HCT116 (cell line): Measurements from ENCODE around the gene SP110. TPM values are rescaled to one million over a fixed set of nuclear protein-coding genes. Genes with fewer than 3 reads are reported as not detected.

Source experiments
- ATAC-seq: fragments of 200-7000 bp; cut with Tn5 transposase; 2 replicates; pipeline ENCODE4 v1.9.1; 2020; ENCODE audit warnings: mild to moderate bottlenecking, moderate library complexity
- BruUV-seq: library from RNA; stranded (reverse); fragments of 400-500 nt; replicated peaks from 2 replicates; lab custom pipeline; 2021; lab: Mats Ljungman, UMichigan
- CTCF ChIA-PET: fragments of 300-600 bp; sonication (Branson Sonifier 250); formaldehyde crosslinking; loops from one replicate; lab custom pipeline; 2021; ENCODE audit warnings: antibody characterized with exemption; lab: Charles Lee
- POLR2A ChIA-PET: fragments of 300-600, 350-600 bp; sonication (Branson Sonifier 250); formaldehyde crosslinking; loops from one replicate; lab custom pipeline; 2021; ENCODE audit warnings: antibody characterized with exemption; lab: Charles Lee
- RAD21 ChIA-PET, 2 experiments: fragments of 300-600 bp; sonication (Branson Sonifier 250); formaldehyde crosslinking; loops; one replicate each; lab custom pipeline; 2023; ENCODE audit warnings: low total read pairs in 2 of 2; ENCODE audit not compliant: uncharacterized antibody in 2 of 2, unreplicated experiment in 2 of 2, low non-redundant PET in 1 of 2; lab: Charles Lee
- DNase-seq: peaks from one replicate; pipeline ENCODE4 v3.0.0-alpha.2; 2010; ENCODE audit warnings: low read depth, low spot score
- H2AFZ ChIP-seq: fragments of 200-600 bp; shearing (Covaris generic), sonication (generic); 2 replicates; pipeline ENCODE4 v1.6.1; 2017; ENCODE audit warnings: low read depth, mixed run types, mixed read lengths, antibody characterized with exemption, low read length; ENCODE audit not compliant: poor library complexity, severe bottlenecking
- H3K27ac ChIP-seq: 2 replicates; pipeline ENCODE4 v1.5.1; 2012; ENCODE audit warnings: low read depth, low read length
- H3K27me3 ChIP-seq: fragments of 200-600 bp; sonication (generic); 2 replicates; pipeline ENCODE4 v1.6.1; 2016; ENCODE audit warnings: mixed run types, low read length, mixed read lengths; ENCODE audit not compliant: insufficient read depth
- H3K36me3 ChIP-seq, 2 experiments: fragments of 200-500 bp in 1 of 2; fragments of 200-600 bp in 1 of 2; sonication (Bioruptor generic) in 1 of 2; sonication (generic) in 1 of 2; 2 replicates each; pipeline versions ENCODE4 v1.5.1 to v1.6.1; 2014 to 2016; ENCODE audit warnings: low read length in 2 of 2, inconsistent platforms in 1 of 2, mixed read lengths in 1 of 2, mixed run types in 1 of 2; ENCODE audit not compliant: insufficient read depth in 2 of 2, control insufficient read depth in 1 of 2
- H3K4me1 ChIP-seq, 2 experiments: fragments of 200-600 bp in 1 of 2; sonication (generic) in 1 of 2; 2 replicates each; pipeline versions ENCODE4 v1.5.1 to v1.6.1; 2012 to 2017; ENCODE audit warnings: low read length in 2 of 2, inconsistent platforms in 1 of 2, mild to moderate bottlenecking in 1 of 2, mixed read lengths in 1 of 2, mixed run types in 1 of 2, moderate library complexity in 1 of 2; ENCODE audit not compliant: insufficient read depth in 2 of 2, control insufficient read depth in 1 of 2
- H3K4me2 ChIP-seq: fragments of 200-600 bp; sonication (generic); 2 replicates; pipeline ENCODE4 v1.6.1; 2017; ENCODE audit warnings: mixed run types, low read length, mixed read lengths
- H3K4me3 ChIP-seq, 2 experiments: fragments of 200-600 bp in 1 of 2; sonication (generic) in 1 of 2; replicated peaks in 1 of 2; 2 replicates each; pipeline ENCODE4 v1.5.1; 2011 to 2016; ENCODE audit warnings: low read length in 2 of 2, control low read depth in 1 of 2, low read depth in 1 of 2, mild to moderate bottlenecking in 1 of 2, mixed read lengths in 1 of 2, mixed run types in 1 of 2
- H3K79me2 ChIP-seq: fragments of 200-600 bp; sonication (generic); 2 replicates; pipeline ENCODE4 v1.6.1; 2017; ENCODE audit warnings: mild to moderate bottlenecking, mixed run types, low read length, moderate library complexity, mixed read lengths; ENCODE audit not compliant: insufficient read depth
- H3K9ac ChIP-seq: fragments of 200-600 bp; sonication (generic); 2 replicates; pipeline ENCODE4 v1.6.1; 2016; ENCODE audit warnings: low read length, mixed read lengths
- H3K9me2 ChIP-seq: fragments of 200-600 bp; sonication (generic), shearing (Covaris generic); 2 replicates; pipeline ENCODE4 v1.6.1; 2017; ENCODE audit warnings: mixed run types, mild to moderate bottlenecking, moderate library complexity; ENCODE audit not compliant: insufficient read depth
- H3K9me3 ChIP-seq, 2 experiments: fragments of 200-500 bp in 1 of 2; fragments of 200-600 bp in 1 of 2; sonication (Bioruptor generic) in 1 of 2; sonication (generic) in 1 of 2; 2 replicates each; pipeline ENCODE4 v1.6.1; 2014 to 2017; ENCODE audit warnings: low read length in 2 of 2, mixed read lengths in 2 of 2, inconsistent platforms in 1 of 2, low read depth in 1 of 2, mild to moderate bottlenecking in 1 of 2, mixed run types in 1 of 2, moderate library complexity in 1 of 2; ENCODE audit not compliant: control insufficient read depth in 1 of 2, insufficient read depth in 1 of 2
- H4K20me1 ChIP-seq: fragments of 200-600 bp; sonication (generic), shearing (Covaris generic); 2 replicates; pipeline ENCODE4 v1.6.1; 2017; ENCODE audit warnings: mixed run types, mild to moderate bottlenecking, moderate library complexity; ENCODE audit not compliant: insufficient read depth
- JUND ChIP-seq: IDR thresholded peaks from 2 replicates; pipeline ENCODE4 v1.6.1; 2012
- SRF ChIP-seq: IDR thresholded peaks from 2 replicates; pipeline ENCODE4 v1.6.1; 2012; ENCODE audit warnings: low read depth
- ZBTB33 ChIP-seq: IDR thresholded peaks from 2 replicates; pipeline ENCODE4 v1.6.1; 2011; ENCODE audit warnings: mild to moderate bottlenecking, low read length, moderate library complexity; ENCODE audit not compliant: insufficient replicate concordance; ENCODE audit errors: extremely low read depth
- intact Hi-C: fragments of 100-400 bp; cut with micrococcal nuclease; formaldehyde crosslinking; loops from 2 replicates; pipeline ENCODE4 v1.10.0; 2022
- total RNA-seq: library from RNA; stranded (reverse); gene quantifications from one replicate; pipeline ENCODE4 v1.2.1, GENCODE V29; 2021; ENCODE audit not compliant: unreplicated experiment

Gene SP110
- total RNA-seq, 1 experiment from 2014 or later: 8.5 TPM

- Histone ChIP-seq H3K27me3 (no peaks in the 10 kb centered on the region), H3K27ac (no peak overlapping the region), H3K4me3 (no peak overlapping the region), H4K20me1 (no peaks in the 10 kb centered on the region), H3K9ac (no peak overlapping the region), H3K9me3 (no peaks in the 10 kb centered on the region), H3K79me2 (no peaks in the 10 kb centered on the region), H3K9me2 (no peaks in the 10 kb centered on the region), H3K4me2 (no peak overlapping the region), H3K36me3 (no peaks in the 10 kb centered on the region), H3K4me1 (peaks cover 5 to 11% of the 10 kb centered on the region in 2 experiments; a peak in 3 of 4 replicates), H2AFZ (no peak overlapping the region)
- CTCF ChIA-PET: no interaction called here
- ATAC-seq (no peak), DNase-seq (no peak)
- RAD21 ChIA-PET: no interaction called here
- no TSS peak for BruUV-seq
- intact Hi-C loops: no loop called here
- no peak for TF ChIP-seq SRF
- TF ChIP-seq JUND: no peak
- POLR2A ChIA-PET: no interaction called here
These were observed 2.4 kb downstream of the SP110 start for GRCh38 chr2:230217424-230217823.

- BruUV-seq: no TSS peak
- intact Hi-C loops: no loop called here
These were observed 3.3 kb downstream of the SP110 start for GRCh38 chr2:230216489-230216888.

More at GRCh38 chr2:230216489-230216888, 3.3 kb downstream of the SP110 start:
- Histone ChIP-seq H3K4me3 (no peak overlapping the region), H3K27me3 (no peaks in the 10 kb centered on the region), H3K9me3 (no peaks in the 10 kb centered on the region), H2AFZ (no peak overlapping the region), H3K9me2 (no peaks in the 10 kb centered on the region), H3K36me3 (no peaks in the 10 kb centered on the region), H4K20me1 (no peaks in the 10 kb centered on the region), H3K27ac (no peak overlapping the region), H3K79me2 (no peaks in the 10 kb centered on the region), H3K9ac (no peak overlapping the region), H3K4me1 (peaks cover 5% of the 10 kb centered on the region in 2 experiments; a peak in 3 of 4 replicates), H3K4me2 (no peak overlapping the region)
- RAD21 ChIA-PET: no interaction called here
- no peak for TF ChIP-seq ZBTB33
- no peak for DNase-seq
- CTCF ChIA-PET: no interaction called here
- ATAC-seq: no peak
- POLR2A ChIA-PET: no interaction called here
